Inflammatory macrophage treated with lipopolysaccharide for 4 hours (primary cell): Measurements from ENCODE around the gene ARHGEF12.
A peak's percentile ranks its signal among the peaks of the same experiment; 100 is the strongest.

Experiments used
- DNase-seq: peaks from one replicate; pipeline ENCODE4 v3.0.0-alpha.2; 2020

ARHGEF12 gene

GRCh38 chr11:120342226-120342625, 6.0 kb downstream of the ARHGEF12 start:
- no peak for DNase-seq

- DNase-seq, result no peak
These were observed 6.5 kb downstream of the ARHGEF12 start for GRCh38 chr11:120342678-120343077.

- peak; percentile 46 for DNase-seq
These were observed 7.2 kb downstream of the ARHGEF12 start for GRCh38 chr11:120343429-120343828.

GRCh38 chr11:120344302-120345004, 8.2 kb downstream of the ARHGEF12 start:
- DNase-seq, result peak; percentile 73

- DNase-seq, result no peak
These were observed 10.0 kb downstream of the ARHGEF12 start for GRCh38 chr11:120346233-120346632.

- no peak for DNase-seq
These were observed 14.4 kb downstream of the ARHGEF12 start for GRCh38 chr11:120350637-120351036.

- no peak for DNase-seq
These were observed 16.2 kb downstream of the ARHGEF12 start for GRCh38 chr11:120352405-120352804.

GRCh38 chr11:120354068-120354467, 17.9 kb downstream of the ARHGEF12 start:
- DNase-seq, result no peak

- DNase-seq, result no peak
These were observed 18.6 kb downstream of the ARHGEF12 start for GRCh38 chr11:120354779-120355178.

GRCh38 chr11:120357620-120358019, 21.4 kb downstream of the ARHGEF12 start:
- DNase-seq, result no peak

GRCh38 chr11:120358729-120359128, 22.5 kb downstream of the ARHGEF12 start:
- DNase-seq, result no peak

GRCh38 chr11:120363436-120363835, 27.2 kb downstream of the ARHGEF12 start:
- DNase-seq, result no peak

- DNase-seq, result no peak
These were observed 29.3 kb downstream of the ARHGEF12 start for GRCh38 chr11:120365512-120365911.

- DNase-seq, result no peak
These were observed 36.1 kb downstream of the ARHGEF12 start for GRCh38 chr11:120372296-120372695.

- DNase-seq, result no peak
These were observed 38.9 kb downstream of the ARHGEF12 start for GRCh38 chr11:120375076-120375475.

- DNase-seq, result no peak
These were observed 40.5 kb downstream of the ARHGEF12 start for GRCh38 chr11:120376547-120377182.

GRCh38 chr11:120378474-120378873, 42.3 kb downstream of the ARHGEF12 start:
- no peak for DNase-seq

GRCh38 chr11:120381401-120381800, 45.2 kb downstream of the ARHGEF12 start:
- DNase-seq, result peak; percentile 5

- DNase-seq, result no peak
These were observed 47.4 kb downstream of the ARHGEF12 start for GRCh38 chr11:120383518-120384155.

GRCh38 chr11:120384476-120384875, 48.3 kb downstream of the ARHGEF12 start:
- DNase-seq, result no peak

GRCh38 chr11:120385110-120385509, 48.9 kb downstream of the ARHGEF12 start:
- no peak for DNase-seq

GRCh38 chr11:120385655-120386054, 49.4 kb downstream of the ARHGEF12 start:
- DNase-seq, result no peak

GRCh38 chr11:120386318-120386717, 50.1 kb downstream of the ARHGEF12 start:
- DNase-seq, result no peak

GRCh38 chr11:120386774-120387371, 50.7 kb downstream of the ARHGEF12 start:
- DNase-seq, result no peak
